H9 (cell line): ENCODE measurements around the gene MIER2. TPM values are rescaled to one million over a fixed set of nuclear protein-coding genes. Genes with fewer than 3 reads are reported as not detected.

Source experiments
- DNase-seq: peaks from one replicate; pipeline ENCODE4 v3.0.0-alpha.2; 2017
- H2AFZ ChIP-seq: one replicate; pipeline ENCODE4 v1.6.1; 2013; ENCODE audit warnings: mild to moderate bottlenecking, low read length, control low read depth, moderate library complexity
- H2AK5ac ChIP-seq: 2 replicates; pipeline ENCODE4 v1.6.1; 2013; ENCODE audit warnings: low read length, control low read depth, mixed read lengths; ENCODE audit not compliant: insufficient read length
- H2BK120ac ChIP-seq: one replicate; pipeline ENCODE4 v1.6.1; 2013; ENCODE audit warnings: low read depth, mild to moderate bottlenecking, low read length, control low read depth, inconsistent platforms; ENCODE audit not compliant: poor library complexity, severe bottlenecking
- H2BK12ac ChIP-seq: 2 replicates; pipeline ENCODE4 v1.6.1; 2013; ENCODE audit warnings: low read length, control low read depth, mixed read lengths, low read depth; ENCODE audit not compliant: insufficient read length
- H2BK15ac ChIP-seq: 2 replicates; pipeline ENCODE4 v1.6.1; 2013; ENCODE audit warnings: low read depth, low read length, control low read depth
- H2BK20ac ChIP-seq: one replicate; pipeline ENCODE4 v1.6.1; 2013; ENCODE audit warnings: low read depth, mild to moderate bottlenecking, low read length, control low read depth, inconsistent platforms; ENCODE audit not compliant: poor library complexity, severe bottlenecking
- H2BK5ac ChIP-seq: 2 replicates; pipeline ENCODE4 v1.6.1; 2013; ENCODE audit warnings: low read length, control low read depth, mixed read lengths; ENCODE audit not compliant: insufficient read length
- H3K14ac ChIP-seq: 2 replicates; pipeline ENCODE4 v1.6.1; 2013; ENCODE audit warnings: low read length, control low read depth; ENCODE audit not compliant: insufficient read depth
- H3K18ac ChIP-seq: 2 replicates; pipeline ENCODE4 v1.6.1; 2013; ENCODE audit warnings: low read depth, mild to moderate bottlenecking, mixed read lengths, low read length, control low read depth; ENCODE audit not compliant: insufficient read length
- H3K23ac ChIP-seq: 2 replicates; pipeline ENCODE4 v1.6.1; 2013; ENCODE audit warnings: low read length, control low read depth, mixed read lengths, low read depth; ENCODE audit not compliant: insufficient read length
- H3K23me2 ChIP-seq: 2 replicates; pipeline ENCODE4 v1.6.1; 2013; ENCODE audit warnings: low read depth, mild to moderate bottlenecking, mixed read lengths, low read length, control low read depth; ENCODE audit not compliant: insufficient read length, poor library complexity, severe bottlenecking
- H3K27ac ChIP-seq: 2 replicates; pipeline ENCODE4 v1.5.1; 2013; ENCODE audit warnings: low read length, control low read depth, mixed read lengths, low read depth; ENCODE audit not compliant: insufficient read length
- H3K27me3 ChIP-seq: 2 replicates; pipeline ENCODE4 v1.6.1; 2013; ENCODE audit warnings: low read length, control low read depth, inconsistent platforms; ENCODE audit not compliant: insufficient read depth
- H3K4ac ChIP-seq: 2 replicates; pipeline ENCODE4 v1.6.1; 2013; ENCODE audit warnings: low read depth, mild to moderate bottlenecking, control low read depth, inconsistent platforms, low read length, moderate library complexity
- H3K4me1 ChIP-seq: 2 replicates; pipeline ENCODE4 v1.6.1; 2013; ENCODE audit warnings: low read length, control low read depth, inconsistent platforms; ENCODE audit not compliant: insufficient read depth
- H3K4me2 ChIP-seq: 2 replicates; pipeline ENCODE4 v1.6.1; 2013; ENCODE audit warnings: low read length, control low read depth, mixed read lengths; ENCODE audit not compliant: insufficient read length, insufficient read depth
- H3K56ac ChIP-seq: 2 replicates; pipeline ENCODE4 v1.6.1; 2013; ENCODE audit warnings: low read depth, mild to moderate bottlenecking, mixed read lengths, low read length, control low read depth; ENCODE audit not compliant: insufficient read length
- H3K79me1 ChIP-seq: 2 replicates; pipeline ENCODE4 v1.6.1; 2013; ENCODE audit warnings: low read depth, mild to moderate bottlenecking, moderate library complexity, low read length, control low read depth, inconsistent platforms; ENCODE audit not compliant: insufficient read depth, poor library complexity, severe bottlenecking
- H3K79me2 ChIP-seq: 2 replicates; pipeline ENCODE4 v1.6.1; 2013; ENCODE audit warnings: low read length, control low read depth, inconsistent platforms; ENCODE audit not compliant: insufficient read depth
- H3K9ac ChIP-seq: 2 replicates; pipeline ENCODE4 v1.6.1; 2013; ENCODE audit warnings: low read length, control low read depth, mixed read lengths; ENCODE audit not compliant: insufficient read length; ENCODE audit errors: extremely low read depth
- H3K9me3 ChIP-seq: one replicate; pipeline ENCODE4 v1.6.1; 2013; ENCODE audit warnings: low read depth, low read length, inconsistent platforms; ENCODE audit not compliant: control insufficient read depth
- H3T11ph ChIP-seq: one replicate; pipeline ENCODE4 v1.6.1; 2013; ENCODE audit warnings: mild to moderate bottlenecking, low read length, control low read depth, inconsistent platforms
- H4K20me1 ChIP-seq: one replicate; pipeline ENCODE4 v1.6.1; 2013; ENCODE audit not compliant: control insufficient read depth, insufficient read length, insufficient read depth
- H4K5ac ChIP-seq: 2 replicates; pipeline ENCODE4 v1.6.1; 2013; ENCODE audit warnings: low read depth, mild to moderate bottlenecking, mixed read lengths, low read length, control low read depth; ENCODE audit not compliant: insufficient read length
- H4K8ac ChIP-seq: replicated peaks from 2 replicates; pipeline ENCODE4 v1.6.1; 2013; ENCODE audit warnings: low read length, control low read depth, mixed read lengths, low read depth; ENCODE audit not compliant: insufficient read length
- H4K91ac ChIP-seq: 2 replicates; pipeline ENCODE4 v1.6.1; 2013; ENCODE audit warnings: low read depth, mild to moderate bottlenecking, moderate library complexity, mixed read lengths, low read length, control low read depth; ENCODE audit not compliant: insufficient read length
- H3K27ac Mint-ChIP-seq, 3 experiments: 2 replicates in 2 of 3; 3 replicates in 1 of 3; pipeline ENCODE4 v1.8.0; 2020 to 2021; ENCODE audit warnings: mixed read lengths in 3 of 3, mild to moderate bottlenecking in 1 of 3, moderate library complexity in 1 of 3
- H3K27me3 Mint-ChIP-seq: 2 replicates; pipeline ENCODE4 v1.8.0; 2021; ENCODE audit warnings: low read depth, mild to moderate bottlenecking, moderate library complexity, mixed read lengths
- H3K36me3 Mint-ChIP-seq, 3 experiments: 2 replicates in 2 of 3; 3 replicates in 1 of 3; pipeline ENCODE4 v1.8.0; 2020 to 2021; ENCODE audit warnings: low read depth in 3 of 3, mixed read lengths in 3 of 3; ENCODE audit not compliant: insufficient read depth in 1 of 3
- H3K4me1 Mint-ChIP-seq, 2 experiments: 2 replicates each; pipeline ENCODE4 v1.8.0; 2020; ENCODE audit warnings: mixed read lengths in 2 of 2
- H3K4me3 Mint-ChIP-seq, 2 experiments: 2 replicates in 1 of 2; 3 replicates in 1 of 2; pipeline ENCODE4 v1.8.0; 2020 to 2021; ENCODE audit warnings: mild to moderate bottlenecking in 2 of 2, mixed read lengths in 2 of 2, moderate library complexity in 1 of 2
- H3K9me3 Mint-ChIP-seq, 2 experiments: 2 replicates in 1 of 2; 3 replicates in 1 of 2; pipeline ENCODE4 v1.8.0; 2020; ENCODE audit warnings: mild to moderate bottlenecking in 2 of 2, mixed read lengths in 2 of 2, moderate library complexity in 1 of 2
- CTCF ChIP-seq: fragments of 200-600 bp; sonication (generic); conservative IDR thresholded peaks from 3 replicates; pipeline ENCODE4 v1.8.0; 2021; ENCODE audit warnings: antibody characterized with exemption, mild to moderate bottlenecking
- WGBS: extraction: QIAGEN DNeasy Blood & Tissue Kit; methylation state at CpG from one replicate; pipeline ENCODE4 v1.1.7; 2013; ENCODE audit warnings: missing lambda C conversion rate, low lambda C conversion rate, mixed read lengths; ENCODE audit not compliant: insufficient read length; ENCODE audit errors: extremely low coverage; 5-methylcytosine and 5-hydroxymethylcytosine counted together
- total RNA-seq: library from RNA; stranded (reverse); gene quantifications from 2 replicates; pipeline ENCODE4 v1.2.1, GENCODE V29; 2021

MIER2 gene
- total RNA-seq, 1 experiment from 2014 or later, result 60.5 TPM

- peak; percentile 52 for DNase-seq
- H3K27me3 Mint-ChIP-seq, result peaks cover 28% of the 10 kb centered on the region
- H3K36me3 Mint-ChIP-seq, result peaks cover 15 to 22% (median 17%) of the 10 kb centered on the region in 3 experiments
- peak overlapping the region in 1 of 2 experiments; percentile 34; a peak in 2 of 5 replicates for H3K4me3 Mint-ChIP-seq
- Histone ChIP-seq H3K79me1 (no peaks in the 10 kb centered on the region), H3K9ac (no peak overlapping the region), H3K9me3 (no peaks in the 10 kb centered on the region), H4K5ac (no peak overlapping the region), H3K27ac (no peak overlapping the region), H4K8ac (no peak overlapping the region), H3K4me2 (no peak overlapping the region), H3K27me3 (no peaks in the 10 kb centered on the region; the same call in 1 of the 2 replicates), H3K56ac (no peak overlapping the region), H3K23me2 (peaks cover 9% of the 10 kb centered on the region), H2BK120ac (no peak overlapping the region), H2BK5ac (no peak overlapping the region), H2AFZ (no peak overlapping the region), H2AK5ac (no peak overlapping the region), H3K23ac (no peak overlapping the region), H3T11ph (no peak overlapping the region), H3K14ac (no peak overlapping the region), H2BK12ac (no peak overlapping the region), H2BK20ac (no peak overlapping the region), H4K91ac (no peak overlapping the region), H4K20me1 (no peaks in the 10 kb centered on the region), H3K18ac (no peak overlapping the region), H3K4ac (no peak overlapping the region), H2BK15ac (no peak overlapping the region), H3K4me1 (peaks cover 6% of the 10 kb centered on the region), H3K79me2 (no peaks in the 10 kb centered on the region; the same call in 1 of the 2 replicates)
- H3K27ac Mint-ChIP-seq, result no peak overlapping the region
- no CpG with 5 or more reads among the region's 71 CpGs for WGBS
- TF ChIP-seq CTCF, result no peak
- peaks cover 6% of the 10 kb centered on the region in 2 experiments; a peak in 4 of 5 replicates for H3K9me3 Mint-ChIP-seq
- peaks cover 49 to 53% of the 10 kb centered on the region in 2 experiments for H3K4me1 Mint-ChIP-seq
These were observed 52.9 kb downstream of the MIER2 start for GRCh38 chr19:291561-292280.
